ENCODE data around the gene MECP2.
"Not testable (repeated sequence)": the region's sequence is repeated elsewhere in the genome, so short reads cannot be mapped to it uniquely, and the experiment has no call there.

MECP2 gene

GRCh38 chrX:153989973-153990655 lies 107.4 kb downstream of the MECP2 start:
- Histone ChIP-seq H3K36me3 (replicated peaks) (no peaks in the 10 kb centered on the region), H3K4me1 (no peaks in the 10 kb centered on the region), H3K27me3 (ENCODE audit: low read depth) (no peaks in the 10 kb centered on the region), H3K4me3 (no peak overlapping the region), H3K9me3 (no peaks in the 10 kb centered on the region)
- DNase-seq (ENCODE audit: low spot score in 2 of 2) = no peak
- in situ Hi-C loops (cut with MboI; ENCODE audit: low sequenced_read_pairs) = no loop called here

GRCh38 chrX:153988493-153988892 lies 109.0 kb downstream of the MECP2 start:
- no peaks in the 10 kb centered on the region for H3K27me3 ChIP-seq (ENCODE audit: low read depth)
- in situ Hi-C loops (cut with MboI; ENCODE audit: low sequenced_read_pairs) = no loop called here
- H3K4me3 ChIP-seq = no peak overlapping the region
- DNase-seq (ENCODE audit: low spot score in 2 of 2) = no peak
- no peaks in the 10 kb centered on the region for H3K9me3 ChIP-seq
- no peaks in the 10 kb centered on the region for H3K36me3 ChIP-seq (replicated peaks)
- no peaks in the 10 kb centered on the region for H3K4me1 ChIP-seq

GRCh38 chrX:153984351-153985178 lies 113.0 kb downstream of the MECP2 start:
- H3K27me3 ChIP-seq (ENCODE audit: low read depth) = no peaks in the 10 kb centered on the region

GRCh38 chrX:153983321-153983801 lies 114.2 kb downstream of the MECP2 start:
- H3K27me3 ChIP-seq (ENCODE audit: low read depth) = no peaks in the 10 kb centered on the region
- no peaks in the 10 kb centered on the region for H3K9me3 ChIP-seq
- H3K4me3 ChIP-seq = no peak overlapping the region
- in situ Hi-C loops (cut with MboI; ENCODE audit: low sequenced_read_pairs) = no loop called here
- H3K36me3 ChIP-seq (replicated peaks) = no peaks in the 10 kb centered on the region
- H3K4me1 ChIP-seq = no peaks in the 10 kb centered on the region
- DNase-seq (ENCODE audit: low spot score in 2 of 2) = no peak

More at GRCh38 chrX:153984351-153985178, 113.0 kb downstream of the MECP2 start:
- Histone ChIP-seq H3K9me3 (no peaks in the 10 kb centered on the region), H3K4me3 (no peak overlapping the region), H3K4me1 (no peaks in the 10 kb centered on the region), H3K36me3 (replicated peaks) (no peaks in the 10 kb centered on the region)
- no peak for DNase-seq (ENCODE audit: low spot score in 2 of 2)
- in situ Hi-C loops (cut with MboI; ENCODE audit: low sequenced_read_pairs) = no loop called here

GRCh38 chrX:153981771-153982533 lies 115.6 kb downstream of the MECP2 start:
- Histone ChIP-seq H3K27me3 (ENCODE audit: low read depth) (no peaks in the 10 kb centered on the region), H3K36me3 (replicated peaks) (no peaks in the 10 kb centered on the region), H3K4me3 (no peak overlapping the region), H3K4me1 (no peaks in the 10 kb centered on the region), H3K9me3 (no peaks in the 10 kb centered on the region)
- DNase-seq (ENCODE audit: low spot score in 2 of 2) = no peak
- in situ Hi-C loops (cut with MboI; ENCODE audit: low sequenced_read_pairs) = no loop called here

GRCh38 chrX:153981231-153981630 lies 116.3 kb downstream of the MECP2 start:
- H3K36me3 ChIP-seq (replicated peaks) = no peaks in the 10 kb centered on the region
- H3K27me3 ChIP-seq (ENCODE audit: low read depth) = no peaks in the 10 kb centered on the region
- no peaks in the 10 kb centered on the region for H3K9me3 ChIP-seq
- no peaks in the 10 kb centered on the region for H3K4me1 ChIP-seq
- no peak overlapping the region for H3K4me3 ChIP-seq
- in situ Hi-C loops (cut with MboI; ENCODE audit: low sequenced_read_pairs) = no loop called here
- no peak for DNase-seq (ENCODE audit: low spot score in 2 of 2)

- H3K4me1 ChIP-seq; in situ Hi-C loops (cut with MboI; ENCODE audit: low sequenced_read_pairs); H3K36me3 ChIP-seq (replicated peaks); H3K27me3 ChIP-seq (ENCODE audit: low read depth); H3K9me3 ChIP-seq; DNase-seq (ENCODE audit: low spot score in 2 of 2); H3K4me3 ChIP-seq: not testable (repeated sequence)
Measured at GRCh38 chrX:153980394-153980793, 117.1 kb downstream of the MECP2 start.

GRCh38 chrX:153974726-153975286 lies 122.7 kb downstream of the MECP2 start:
- in situ Hi-C loops (cut with MboI; ENCODE audit: low sequenced_read_pairs) = no loop called here
- Histone ChIP-seq H3K9me3 (no peaks in the 10 kb centered on the region), H3K4me3 (no peak overlapping the region), H3K4me1 (peaks cover 4% of the 10 kb centered on the region; the same call in 1 of the 2 replicates), H3K36me3 (replicated peaks) (peaks cover 9% of the 10 kb centered on the region), H3K27me3 (ENCODE audit: low read depth) (no peaks in the 10 kb centered on the region)
- no peak for DNase-seq (ENCODE audit: low spot score in 2 of 2)

- Histone ChIP-seq H3K4me1 (peaks cover 7% of the 10 kb centered on the region), H3K4me3 (peak overlapping the region; percentile 44), H3K27me3 (ENCODE audit: low read depth) (no peaks in the 10 kb centered on the region), H3K36me3 (replicated peaks) (peaks cover 15% of the 10 kb centered on the region), H3K9me3 (no peaks in the 10 kb centered on the region)
- in situ Hi-C loops (cut with MboI; ENCODE audit: low sequenced_read_pairs) = no loop called here
- DNase-seq (ENCODE audit: low spot score in 2 of 2) = no peak
Measured at GRCh38 chrX:153974003-153974725, 123.4 kb downstream of the MECP2 start.

- DNase-seq (ENCODE audit: low spot score in 2 of 2) = peak in 1 of 2 experiments; percentile 39
- no peaks in the 10 kb centered on the region for H3K27me3 ChIP-seq (ENCODE audit: low read depth)
- no peaks in the 10 kb centered on the region for H3K9me3 ChIP-seq
- peak overlapping the region; percentile 44 for H3K4me3 ChIP-seq
- in situ Hi-C loops (cut with MboI; ENCODE audit: low sequenced_read_pairs) = no loop called here
- H3K4me1 ChIP-seq = peaks cover 14% of the 10 kb centered on the region
- peaks cover 22% of the 10 kb centered on the region for H3K36me3 ChIP-seq (replicated peaks)
Measured at GRCh38 chrX:153973127-153974002, 124.2 kb downstream of the MECP2 start.

GRCh38 chrX:153972368-153973126 lies 125.0 kb downstream of the MECP2 start, which contains the start of gene TMEM187:
TMEM187 (plus strand) TSS chrX:153972754; CDS start chrX:153982063, 9,309 bp downstream.
- peak within 1 kb of the TSS; percentile 99 for H3K4me3 ChIP-seq
- in situ Hi-C loops (cut with MboI; ENCODE audit: low sequenced_read_pairs) = no loop called here
- H3K9me3 ChIP-seq = no peaks in the 10 kb centered on the region
- H3K27me3 ChIP-seq (ENCODE audit: low read depth) = no peaks in the 10 kb centered on the region
- H3K36me3 ChIP-seq (replicated peaks) = peaks cover 28% of the 10 kb centered on the region
- DNase-seq (ENCODE audit: low spot score in 2 of 2) = peak; percentile 96
- H3K4me1 ChIP-seq = peaks cover 20% of the 10 kb centered on the region

Measured in HAP-1 (cell line).